ENCODE results near the gene ANKRD53.
"Not testable (repeated sequence)": the region's sequence is repeated elsewhere in the genome, so short reads cannot be mapped to it uniquely, and the experiment has no call there.

Gene ANKRD53

DNA sequence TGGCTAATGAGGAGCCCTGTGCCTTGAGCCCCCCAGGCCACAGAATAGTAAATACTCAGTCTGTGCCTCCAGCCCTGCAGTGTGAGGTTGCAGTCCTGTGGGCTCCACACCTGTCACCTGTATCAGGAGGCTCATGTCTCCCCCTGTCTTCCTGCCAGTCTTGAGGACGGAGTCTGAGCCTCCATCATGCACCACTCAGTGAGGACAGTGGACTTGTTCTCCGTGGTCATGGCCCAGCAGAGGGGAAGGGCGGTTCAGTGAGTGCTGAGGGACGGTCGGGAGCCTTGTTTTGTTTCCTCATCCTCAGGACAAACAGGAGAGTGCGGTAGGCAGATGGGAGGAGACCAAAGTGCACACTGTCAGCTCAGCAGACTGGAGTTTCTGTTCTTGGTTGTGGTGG, 33.4 kb downstream of the ANKRD53 start:
- DNase-seq, result not testable (repeated sequence)

DNA sequence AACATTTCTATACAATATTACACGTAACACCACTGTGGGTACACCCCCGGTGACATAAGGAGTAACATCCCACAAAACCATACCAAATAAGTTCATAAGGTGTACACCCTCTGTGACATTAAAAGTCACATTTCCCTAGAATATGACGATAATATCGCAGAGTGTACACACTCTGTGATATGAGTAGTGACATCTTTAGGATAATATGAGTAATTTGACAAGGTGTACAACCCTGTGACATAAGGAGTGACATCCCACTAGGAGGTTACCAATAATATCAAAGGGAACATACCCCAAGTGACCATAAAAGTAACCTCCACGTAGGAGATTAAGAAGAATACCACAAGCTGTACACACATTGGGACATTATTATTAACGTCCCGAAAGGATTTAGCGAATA, 40.2 kb downstream of the ANKRD53 start:
- DNase-seq, result no peak

DNA sequence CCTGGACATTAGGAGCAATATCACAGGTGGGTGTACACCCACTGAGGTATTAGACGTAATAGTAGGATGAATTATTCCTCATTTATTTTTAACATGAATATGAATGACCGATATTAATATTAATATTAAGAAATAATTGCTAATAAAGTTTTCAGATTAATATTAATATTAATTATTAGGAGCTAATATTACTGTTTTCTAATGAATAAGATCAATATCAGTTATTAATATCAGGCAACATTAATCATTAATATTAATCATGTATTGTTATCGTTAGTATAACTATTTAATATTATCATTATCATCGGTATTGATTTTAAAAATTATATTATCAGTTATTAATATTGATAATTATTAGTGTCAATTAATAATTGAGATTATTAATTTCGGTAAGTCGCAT, 41.6 kb downstream of the ANKRD53 start:
- not testable (repeated sequence) for DNase-seq

DNA sequence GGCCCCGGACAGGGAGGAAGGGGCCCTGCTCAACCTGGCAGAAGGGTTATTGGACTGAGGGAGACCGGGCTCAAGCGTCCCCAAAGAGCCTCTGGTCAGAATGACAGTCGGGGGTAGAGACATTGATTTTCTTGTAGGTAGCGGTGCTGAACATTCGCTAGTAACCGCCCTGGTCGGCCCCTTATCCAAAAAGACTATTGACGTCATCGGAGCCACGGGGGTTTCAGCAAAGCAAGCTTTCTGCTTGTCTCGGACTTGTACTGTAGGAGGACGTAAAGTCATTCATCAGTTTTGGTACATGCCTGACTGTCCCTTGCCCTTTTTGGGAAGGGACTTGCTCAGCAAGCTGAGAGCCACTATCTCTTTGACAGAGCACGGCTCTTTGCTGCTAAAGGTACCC, 43.0 kb downstream of the ANKRD53 start:
- not testable (repeated sequence) for DNase-seq

DNA sequence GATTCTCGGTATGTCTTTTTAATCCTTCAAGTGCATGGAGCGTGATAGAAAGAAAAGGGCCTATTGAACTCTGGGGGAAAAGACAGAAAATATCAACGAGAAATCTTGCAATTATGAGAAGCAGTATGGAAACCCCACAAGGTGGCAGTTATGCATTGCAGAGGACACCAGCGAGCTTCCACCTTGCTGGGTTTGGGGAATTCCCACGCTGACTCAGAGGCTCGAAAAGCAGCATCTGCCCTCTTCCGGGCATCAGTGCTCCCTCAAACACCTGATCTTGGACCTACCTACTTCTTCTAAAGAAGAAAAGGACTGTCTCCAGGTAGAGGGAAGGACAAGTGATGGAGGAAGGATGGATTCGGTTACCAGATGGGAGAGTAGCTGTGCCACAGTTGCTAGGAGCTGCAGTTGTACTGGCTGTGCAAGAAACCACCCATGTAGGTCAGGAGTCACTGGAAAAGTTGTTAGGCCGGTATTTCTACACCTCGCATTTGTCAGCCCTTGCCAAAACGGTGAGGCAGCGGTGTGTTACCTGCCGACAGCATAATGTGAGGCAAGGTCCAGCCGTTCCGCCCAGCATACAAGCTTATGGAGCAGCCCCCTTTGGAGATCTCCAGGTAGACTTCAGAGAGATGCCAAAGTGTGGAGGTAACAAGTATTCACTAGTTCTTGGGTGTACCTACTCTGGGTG, 45.3 kb downstream of the ANKRD53 start:
- DNase-seq, result not testable (repeated sequence)
